ENCODE results near the gene DGCR2. TPM values are rescaled to one million over a fixed set of nuclear protein-coding genes. Genes with fewer than 3 reads are reported as not detected.
"Not testable (repeated sequence)": the region's sequence is repeated elsewhere in the genome, so short reads cannot be mapped to it uniquely, and the experiment has no call there.

DGCR2 gene
- total and polyA plus RNA-seq, 2 experiments from 2014 or later = 25.6 to 42.7 TPM

GRCh38 chr22:19016081-19016766, 106.0 kb downstream of the DGCR2 start:
- Histone ChIP-seq H3K79me2 (ENCODE audit: insufficient read depth) (no peaks in the 10 kb centered on the region), H3K4me1 (ENCODE audit: insufficient read depth) (no peaks in the 10 kb centered on the region), H3K9me3 (ENCODE audit: low read depth) (no peaks in the 10 kb centered on the region), H3K4me2 (ENCODE audit: unreplicated experiment) (no peak overlapping the region), H3K27ac (no peak overlapping the region), H3K4me3 (no peak overlapping the region), H4K20me1 (ENCODE audit: insufficient read depth) (no peaks in the 10 kb centered on the region), H2AFZ (no peak overlapping the region), H3K9me2 (ENCODE audit: insufficient read depth) (no peaks in the 10 kb centered on the region), H3K36me3 (ENCODE audit: low read depth) (no peaks in the 10 kb centered on the region), H3K9ac (no peak overlapping the region), H3K27me3 (replicated peaks; ENCODE audit: insufficient read depth) (no peaks in the 10 kb centered on the region; the same call in 1 of the 2 replicates), H3F3A (ENCODE audit: insufficient read depth) (no peaks in the 10 kb centered on the region)
- no peak for DNase-seq
- in situ Hi-C loops (cut with MboI) = no loop called here
- TF ChIP-seq EZH2 (IDR thresholded peaks at IDR 0.05; ENCODE audit: insufficient read depth, poor library complexity, severe bottlenecking) (no peak), EZH2phosphoT487 (IDR thresholded peaks at IDR 0.05; ENCODE audit: insufficient read depth, low read depth) (no peak)
- 73 to 75% methylated on average over 14 to 15 of the region's 15 CpGs for WGBS, 2 experiments (ENCODE audit: low coverage in 1 of 2, low lambda C conversion rate in 2 of 2, missing lambda C conversion rate in 2 of 2)

- Histone ChIP-seq H3K36me3 (ENCODE audit: low read depth) (no peaks in the 10 kb centered on the region), H3K4me3 (no peak overlapping the region), H4K20me1 (ENCODE audit: insufficient read depth) (no peaks in the 10 kb centered on the region), H3K27ac (no peak overlapping the region), H3K27me3 (replicated peaks; ENCODE audit: insufficient read depth) (no peaks in the 10 kb centered on the region; the same call in 1 of the 2 replicates), H3K9me2 (ENCODE audit: insufficient read depth) (no peaks in the 10 kb centered on the region), H3F3A (ENCODE audit: insufficient read depth) (no peaks in the 10 kb centered on the region), H3K79me2 (ENCODE audit: insufficient read depth) (no peaks in the 10 kb centered on the region), H3K4me2 (ENCODE audit: unreplicated experiment) (no peak overlapping the region), H3K9me3 (ENCODE audit: low read depth) (no peaks in the 10 kb centered on the region), H3K4me1 (ENCODE audit: insufficient read depth) (no peaks in the 10 kb centered on the region), H2AFZ (no peak overlapping the region), H3K9ac (no peak overlapping the region)
- 38 to 41% methylated on average over 4 of the region's 4 CpGs for WGBS, 2 experiments (ENCODE audit: low coverage in 1 of 2, low lambda C conversion rate in 2 of 2, missing lambda C conversion rate in 2 of 2)
- in situ Hi-C loops (cut with MboI) = no loop called here
- no peak for TF ChIP-seq EZH2phosphoT487 (IDR thresholded peaks at IDR 0.05; ENCODE audit: insufficient read depth, low read depth)
- no peak for DNase-seq
Observed at GRCh38 chr22:19014886-19015285, 107.3 kb downstream of the DGCR2 start.

- H3K9ac ChIP-seq; H3K9me3 ChIP-seq (ENCODE audit: low read depth); H3K9me2 ChIP-seq (ENCODE audit: insufficient read depth); H3K4me2 ChIP-seq (ENCODE audit: unreplicated experiment); H3K36me3 ChIP-seq (ENCODE audit: low read depth); H4K20me1 ChIP-seq (ENCODE audit: insufficient read depth); H3K4me3 ChIP-seq; H3K4me1 ChIP-seq (ENCODE audit: insufficient read depth); H3K27ac ChIP-seq; H3K79me2 ChIP-seq (ENCODE audit: insufficient read depth); DNase-seq; H2AFZ ChIP-seq; H3F3A ChIP-seq (ENCODE audit: insufficient read depth); in situ Hi-C loops (cut with MboI); H3K27me3 ChIP-seq (replicated peaks; ENCODE audit: insufficient read depth): not testable (repeated sequence)
- WGBS, 2 experiments (ENCODE audit: low coverage in 1 of 2, low lambda C conversion rate in 2 of 2, missing lambda C conversion rate in 2 of 2) = 64 to 67% methylated on average over 11 of the region's 11 CpGs
Observed at GRCh38 chr22:19013881-19014598, 108.2 kb downstream of the DGCR2 start.

GRCh38 chr22:19013411-19013810, 108.8 kb downstream of the DGCR2 start:
- H3K79me2 ChIP-seq (ENCODE audit: insufficient read depth); H3K9me2 ChIP-seq (ENCODE audit: insufficient read depth); H3K4me3 ChIP-seq; H3K9me3 ChIP-seq (ENCODE audit: low read depth); H4K20me1 ChIP-seq (ENCODE audit: insufficient read depth); H3K27me3 ChIP-seq (replicated peaks; ENCODE audit: insufficient read depth); H3K4me1 ChIP-seq (ENCODE audit: insufficient read depth); H3K9ac ChIP-seq; H3K4me2 ChIP-seq (ENCODE audit: unreplicated experiment); DNase-seq; H3K27ac ChIP-seq; in situ Hi-C loops (cut with MboI); H3K36me3 ChIP-seq (ENCODE audit: low read depth); H2AFZ ChIP-seq; H3F3A ChIP-seq (ENCODE audit: insufficient read depth): not testable (repeated sequence)
- WGBS, 2 experiments (ENCODE audit: low coverage in 1 of 2, low lambda C conversion rate in 2 of 2, missing lambda C conversion rate in 2 of 2) = 69 to 83% methylated on average over 7 of the region's 7 CpGs

All from GM23248 (cell line).